CD1c-positive myeloid dendritic cell (primary cell): Measurements from ENCODE around the gene BMP4.

Source experiments
- DNase-seq: peaks from one replicate; pipeline ENCODE4 v3.0.0-alpha.2; 2016; ENCODE audit errors: extremely low spot score

The BMP4 gene

DNA sequence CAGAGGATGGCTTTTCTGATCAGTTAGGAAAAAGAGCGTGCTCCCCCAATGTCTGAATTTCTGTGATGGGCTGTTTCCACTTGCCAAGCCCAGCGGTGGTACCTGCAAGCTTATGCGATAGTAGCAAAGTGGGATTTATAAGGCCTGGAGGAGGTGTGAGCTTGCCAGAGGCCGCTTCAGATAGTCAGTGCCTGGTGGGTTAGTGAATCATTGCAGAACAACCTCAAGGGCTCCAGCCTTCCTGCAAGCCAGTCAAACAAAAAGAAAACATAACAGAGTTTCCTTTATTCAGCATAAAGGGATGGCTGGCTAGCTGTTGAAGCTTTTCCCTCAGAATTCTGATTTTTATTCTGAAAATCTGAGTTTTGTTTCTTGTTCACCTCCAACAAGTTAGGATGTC lies 7.6 kb upstream of the BMP4 start:
- DNase-seq, result no peak

DNA sequence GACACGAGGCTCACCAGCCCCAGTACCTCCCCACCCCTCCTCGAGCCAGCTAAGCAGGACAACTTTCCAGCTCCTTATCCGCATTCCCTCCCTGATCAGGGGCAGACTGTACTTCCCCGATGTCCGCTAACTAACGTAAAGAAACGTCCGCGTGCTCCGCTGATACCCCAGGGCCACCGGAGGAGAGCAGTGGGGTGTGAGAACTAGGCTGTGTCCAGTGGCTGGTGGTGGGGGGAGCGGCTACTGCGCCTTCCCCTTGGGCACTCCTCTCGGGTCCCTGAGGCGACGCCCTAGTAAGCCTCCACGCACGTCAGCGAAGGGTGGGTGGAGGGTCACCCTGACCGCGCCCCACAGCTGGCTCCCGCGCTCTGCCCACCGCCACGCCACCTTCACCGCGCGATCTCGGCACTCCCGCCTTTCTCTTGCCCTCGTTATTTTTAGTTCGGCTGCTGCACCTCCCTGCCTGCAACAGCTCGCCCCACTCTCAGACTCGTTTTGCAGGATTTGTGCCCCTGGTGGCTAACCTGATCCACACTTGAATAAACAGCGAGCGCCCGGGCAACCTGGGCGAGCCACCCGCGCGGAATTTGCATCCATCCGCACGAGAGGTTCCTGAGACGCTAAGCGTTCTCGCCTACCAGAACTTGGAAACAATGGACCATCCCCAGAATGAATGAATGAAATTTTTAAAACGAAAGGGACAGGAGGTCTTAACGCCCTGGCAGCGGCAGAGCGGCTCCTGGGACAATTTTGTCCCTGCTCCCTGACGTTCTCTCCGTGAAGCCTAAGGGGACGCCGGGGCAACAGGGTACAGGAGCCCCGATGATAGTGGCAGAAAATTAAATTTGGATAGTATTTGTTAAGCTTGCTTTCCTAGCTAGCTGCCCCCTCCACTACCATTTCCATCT lies 6.9 kb upstream of the BMP4 start:
- no peak for DNase-seq

GRCh38 chr14:53962953-53963319 lies 6.3 kb upstream of the BMP4 start:
- DNase-seq, result no peak

- no peak for DNase-seq
Measured at GRCh38 chr14:53958628-53959027, 2.0 kb upstream of the BMP4 start.

DNA sequence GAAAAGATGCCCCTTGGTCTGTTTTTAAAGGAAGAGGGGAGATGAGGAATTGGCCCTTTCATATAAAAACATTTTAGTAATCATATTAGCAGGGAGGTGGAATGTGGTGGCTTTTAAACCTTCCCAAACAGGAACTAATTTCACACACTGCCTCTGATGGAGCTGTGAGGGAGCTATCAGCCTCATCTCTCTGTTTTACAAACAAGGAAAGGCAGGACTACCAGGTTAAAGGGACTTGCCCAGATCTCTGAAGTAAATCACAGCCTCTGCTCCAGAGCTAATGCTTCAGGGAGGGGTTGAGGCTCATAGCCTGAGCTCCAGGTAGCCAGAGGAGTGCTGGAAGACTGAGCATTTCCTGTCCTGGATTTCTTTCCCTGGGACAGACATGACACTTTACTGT lies 1.1 kb upstream of the BMP4 start:
- DNase-seq, result no peak

- DNase-seq, result no peak
Measured at GRCh38 chr14:53955671-53956426, 776 bp downstream of the BMP4 start.

GRCh38 chr14:53955229-53955556 lies 1.4 kb downstream of the BMP4 start:
- no peak for DNase-seq

DNA sequence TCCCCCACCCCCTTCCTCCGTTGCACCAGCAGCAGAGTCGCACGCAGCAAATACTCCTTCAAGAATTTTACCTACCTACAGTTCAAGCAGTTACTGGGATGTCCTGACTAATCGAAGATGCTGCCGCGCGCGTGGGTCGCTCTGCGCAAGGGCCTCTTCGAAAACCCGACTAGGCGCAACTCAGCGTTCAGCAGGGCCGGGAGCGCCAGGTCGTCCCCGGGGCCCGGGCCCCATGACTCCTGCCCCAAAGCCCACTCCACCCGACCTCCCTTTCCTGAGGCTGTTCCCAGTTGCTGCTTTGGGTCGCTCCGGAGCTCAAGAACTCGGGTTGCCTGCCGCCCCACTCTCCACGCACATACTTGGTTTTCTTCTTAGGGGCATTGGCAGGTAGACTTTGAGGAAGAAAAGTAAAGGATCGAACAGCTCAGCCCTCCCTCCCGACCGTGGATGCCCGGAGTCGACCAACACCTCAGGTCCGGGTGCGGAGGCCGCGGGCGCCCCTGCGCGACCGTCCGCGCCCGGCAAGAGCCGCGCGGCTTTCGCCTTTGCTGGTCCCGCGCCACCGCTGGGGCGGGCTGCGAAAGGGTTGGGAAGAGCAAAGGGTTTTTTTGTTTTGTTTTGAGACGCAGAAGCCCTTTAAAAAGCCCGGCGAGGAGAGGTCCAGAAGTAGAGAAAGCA lies 1.9 kb downstream of the BMP4 start:
- DNase-seq, result peak; percentile 2

DNA sequence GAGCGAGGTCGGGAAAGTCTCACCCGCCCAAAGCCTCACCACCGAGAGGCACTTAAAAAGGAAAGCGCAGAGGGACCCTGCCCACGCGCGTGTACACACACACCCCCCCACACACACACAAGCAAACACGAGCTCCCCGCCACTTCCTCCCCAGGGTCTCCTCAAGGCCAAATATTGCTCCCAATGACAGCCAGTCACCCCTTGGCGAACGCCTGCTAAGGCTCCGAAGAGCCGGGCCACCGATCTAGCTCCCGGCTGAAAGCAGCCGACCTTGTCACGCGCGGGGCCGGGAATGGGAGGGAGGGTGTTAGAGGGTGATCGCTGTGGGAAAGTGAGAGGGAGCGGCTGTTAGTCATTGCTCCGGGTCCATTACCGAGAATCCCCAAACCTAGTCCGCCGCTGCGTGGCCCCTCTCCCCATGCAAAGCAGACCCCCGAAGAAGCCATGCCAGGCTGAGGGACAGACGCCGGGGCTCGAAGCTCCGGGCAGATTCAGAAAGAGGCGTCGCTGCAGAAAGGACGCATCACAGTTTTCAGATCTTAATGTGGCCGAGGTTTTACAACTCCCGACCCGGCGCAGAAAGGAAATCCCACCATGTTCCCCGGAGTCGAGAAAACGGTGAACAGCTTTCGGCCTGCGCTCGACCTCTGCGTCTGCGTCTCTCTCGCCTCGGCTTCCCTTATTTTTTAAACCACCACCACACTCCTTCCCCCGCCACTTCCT lies 2.6 kb downstream of the BMP4 start:
- no peak for DNase-seq

- DNase-seq, result no peak
Measured at GRCh38 chr14:53953002-53953827, 3.4 kb downstream of the BMP4 start.

DNA sequence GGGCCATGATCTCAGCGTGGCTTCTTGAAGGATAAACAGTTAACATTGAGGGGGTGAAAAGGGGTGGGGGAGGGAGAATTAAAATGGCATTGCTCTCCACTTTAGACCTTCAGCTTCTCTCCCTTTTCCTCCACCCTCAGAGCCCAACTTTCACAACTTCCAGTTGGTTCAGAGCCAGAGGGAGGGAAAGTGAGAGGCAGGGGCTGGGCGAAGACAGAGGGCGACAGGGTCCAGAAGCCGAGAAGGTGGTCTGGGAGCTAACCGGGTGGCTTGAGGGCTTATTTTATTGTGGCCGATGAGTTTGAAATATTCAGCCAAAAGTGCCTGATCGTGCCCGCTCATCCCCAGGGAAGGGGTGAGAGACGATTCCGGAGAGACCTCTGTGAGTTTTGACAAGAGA lies 4.1 kb downstream of the BMP4 start:
- no peak for DNase-seq

DNA sequence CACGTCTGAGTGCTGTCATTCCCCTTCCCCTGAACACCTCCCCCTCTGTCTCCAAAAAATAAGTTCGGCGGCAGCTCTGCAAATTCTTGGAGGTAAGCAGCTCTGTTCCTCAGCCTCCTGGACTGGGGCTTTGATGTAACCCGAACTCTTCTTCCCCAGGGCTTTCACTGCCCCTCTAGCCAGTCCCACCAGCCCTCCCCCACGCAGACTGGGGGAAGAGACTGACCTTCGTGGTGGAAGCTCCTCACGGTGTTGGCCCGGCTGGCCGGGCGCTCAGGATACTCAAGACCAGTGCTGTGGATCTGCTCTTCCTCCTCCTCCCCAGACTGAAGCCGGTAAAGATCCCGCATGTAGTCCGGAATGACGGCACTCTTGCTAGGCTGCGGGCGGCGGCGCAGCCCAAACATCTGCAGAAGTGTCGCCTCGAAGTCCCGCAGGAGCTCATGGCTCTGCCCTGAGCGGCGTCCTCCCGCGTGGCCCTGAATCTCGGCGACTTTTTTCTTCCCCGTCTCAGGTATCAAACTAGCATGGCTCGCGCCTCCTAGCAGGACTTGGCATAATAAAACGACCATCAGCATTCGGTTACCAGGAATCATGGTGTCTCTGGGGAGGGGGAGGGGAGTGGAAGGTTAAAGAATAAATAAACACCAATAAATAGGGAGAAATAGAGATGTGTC lies 4.9 kb downstream of the BMP4 start:
- DNase-seq, result no peak

DNA sequence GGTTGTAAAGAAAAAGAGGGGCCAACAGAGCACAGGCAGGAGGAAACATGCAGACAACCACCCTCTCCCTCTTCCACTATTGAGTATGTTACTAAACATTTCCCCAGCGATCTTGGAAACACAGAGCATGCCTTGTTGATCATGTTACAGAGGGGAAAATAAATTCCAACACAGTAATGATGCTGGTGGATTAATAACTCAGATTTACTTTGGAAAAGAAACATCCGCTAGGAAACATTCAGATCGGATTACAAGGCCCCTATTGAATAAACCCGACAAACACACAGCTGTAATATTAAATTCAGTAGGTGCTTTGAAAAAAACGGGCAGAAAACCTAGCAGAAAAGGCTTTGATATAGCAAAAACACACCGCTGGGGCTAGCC lies 5.4 kb downstream of the BMP4 start:
- DNase-seq, result no peak

DNA sequence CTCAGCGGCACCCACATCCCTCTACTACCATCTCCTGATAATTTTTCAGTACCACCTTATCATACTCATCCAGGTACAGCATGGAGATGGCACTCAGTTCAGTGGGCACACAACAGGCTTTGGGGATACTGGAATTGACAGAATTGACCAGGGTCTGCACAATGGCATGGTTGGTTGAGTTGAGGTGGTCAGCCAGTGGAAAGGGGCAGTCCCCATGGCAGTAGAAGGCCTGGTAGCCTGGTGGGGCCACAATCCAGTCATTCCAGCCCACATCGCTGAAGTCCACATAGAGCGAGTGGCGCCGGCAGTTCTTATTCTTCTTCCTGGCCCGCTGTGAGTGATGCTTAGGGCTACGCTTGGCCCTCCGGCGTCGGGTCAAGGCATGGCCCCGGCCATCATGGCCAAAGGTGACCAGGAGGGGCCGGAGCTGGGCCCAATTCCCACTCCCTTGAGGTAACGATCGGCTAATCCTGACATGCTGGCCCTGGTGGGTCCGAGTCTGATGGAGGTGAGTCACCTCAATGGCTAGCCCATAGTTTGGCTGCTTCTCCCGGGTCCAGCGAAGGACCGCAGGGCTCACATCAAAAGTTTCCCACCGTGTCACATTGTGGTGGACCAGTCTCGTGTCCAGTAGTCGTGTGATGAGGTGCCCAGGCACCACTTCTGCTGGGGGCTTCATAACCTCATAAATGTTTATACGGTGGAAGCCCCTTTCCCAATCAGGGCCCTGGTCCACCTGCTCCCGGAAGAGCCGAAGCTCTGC lies 6.4 kb downstream of the BMP4 start:
- DNase-seq, result no peak

GRCh38 chr14:53949201-53949600 lies 7.4 kb downstream of the BMP4 start:
- DNase-seq, result no peak

DNA sequence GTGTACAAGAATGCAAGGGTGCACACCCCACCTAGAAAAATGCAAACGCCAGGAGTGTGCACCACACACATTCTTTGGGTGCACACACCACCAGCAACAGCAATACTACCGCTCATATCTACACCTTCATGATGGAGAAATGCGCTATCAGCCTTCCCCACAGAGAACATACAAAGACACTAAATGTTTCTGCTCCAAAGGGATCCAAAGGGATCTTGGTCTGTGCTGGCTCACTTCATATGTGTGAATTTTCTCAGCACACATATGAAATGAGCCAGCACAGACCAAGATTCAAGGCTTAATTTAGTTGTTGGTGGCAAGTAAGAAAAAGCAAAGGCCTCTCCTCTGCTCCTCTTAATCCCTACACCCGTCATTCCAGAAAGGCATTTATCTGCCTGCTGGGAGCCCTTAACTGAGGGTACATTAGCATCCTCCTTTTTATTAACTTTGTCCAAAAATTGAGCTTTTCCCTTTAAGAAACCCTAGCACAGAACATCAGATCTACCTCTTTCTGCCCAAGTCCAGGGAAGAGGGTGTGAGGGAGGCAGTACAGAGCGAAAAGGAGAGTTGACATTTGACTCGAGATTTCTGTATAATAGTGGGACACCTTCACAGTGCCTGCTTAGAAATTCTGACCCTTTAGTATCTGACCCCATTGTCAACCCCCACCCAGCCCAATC lies 8.3 kb downstream of the BMP4 start:
- no peak for DNase-seq

GRCh38 chr14:53947452-53948204 lies 9.0 kb downstream of the BMP4 start:
- no peak for DNase-seq

DNA sequence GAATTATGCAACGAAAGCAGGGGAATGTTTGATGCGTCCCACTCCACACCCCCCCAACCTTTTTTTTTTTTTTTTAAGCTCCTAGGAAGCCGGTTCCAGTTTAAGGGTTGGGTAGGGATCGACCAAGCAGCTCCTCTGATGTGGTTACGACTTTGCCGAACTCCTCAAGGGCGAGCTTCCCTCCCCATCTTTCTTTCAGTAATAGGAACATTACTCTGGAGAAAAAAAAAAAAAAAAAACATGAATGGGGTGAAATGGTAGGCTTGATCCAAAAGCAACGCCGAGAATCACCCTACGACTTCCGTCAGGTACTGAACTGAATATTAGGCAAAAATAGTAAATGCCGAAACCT lies 9.6 kb downstream of the BMP4 start:
- DNase-seq, result no peak
